Measurements from ENCODE around the gene OR13J1. TPM values are rescaled to one million over a fixed set of nuclear protein-coding genes. Genes with fewer than 3 reads are reported as not detected.
"Not testable (repeated sequence)": the region's sequence is repeated elsewhere in the genome, so short reads cannot be mapped to it uniquely, and the experiment has no call there.

Gene OR13J1, protein sequence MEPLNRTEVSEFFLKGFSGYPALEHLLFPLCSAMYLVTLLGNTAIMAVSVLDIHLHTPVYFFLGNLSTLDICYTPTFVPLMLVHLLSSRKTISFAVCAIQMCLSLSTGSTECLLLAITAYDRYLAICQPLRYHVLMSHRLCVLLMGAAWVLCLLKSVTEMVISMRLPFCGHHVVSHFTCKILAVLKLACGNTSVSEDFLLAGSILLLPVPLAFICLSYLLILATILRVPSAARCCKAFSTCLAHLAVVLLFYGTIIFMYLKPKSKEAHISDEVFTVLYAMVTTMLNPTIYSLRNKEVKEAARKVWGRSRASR
- total RNA-seq: not detected in 2 replicates

DNA sequence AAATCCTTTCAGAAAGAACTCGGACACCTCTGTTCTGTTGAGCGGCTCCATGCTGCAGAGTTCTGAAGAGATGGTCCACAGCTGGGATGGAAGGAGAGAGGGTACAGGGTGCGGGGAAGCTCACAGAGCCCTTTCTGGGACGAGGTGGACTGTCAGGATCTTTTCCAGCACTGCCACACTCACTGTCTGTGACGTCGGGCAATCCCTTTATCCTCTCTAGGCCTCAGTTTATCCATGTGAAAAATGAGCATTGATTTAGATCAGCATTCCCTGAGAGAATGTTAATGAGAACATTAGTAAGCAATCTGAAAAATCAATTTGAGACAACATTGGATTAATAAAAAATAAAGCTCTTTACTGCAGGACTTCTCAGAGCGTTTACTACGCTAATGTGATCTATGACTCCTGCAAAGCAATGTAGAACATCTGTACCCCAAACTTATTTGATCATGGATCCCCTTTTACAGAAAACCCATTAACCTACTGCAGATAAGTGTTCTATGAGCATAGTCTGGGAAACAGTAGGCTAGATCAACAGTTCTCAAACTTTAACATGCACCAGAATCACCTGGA is at the start of gene OR13J1:
OR13J1 (minus strand) TSS at position 51 of the 573 bp plus-strand sequence; CDS start at position 51, 0 bp downstream.
- intact Hi-C loops (cut with micrococcal nuclease): no loop called here

DNA sequence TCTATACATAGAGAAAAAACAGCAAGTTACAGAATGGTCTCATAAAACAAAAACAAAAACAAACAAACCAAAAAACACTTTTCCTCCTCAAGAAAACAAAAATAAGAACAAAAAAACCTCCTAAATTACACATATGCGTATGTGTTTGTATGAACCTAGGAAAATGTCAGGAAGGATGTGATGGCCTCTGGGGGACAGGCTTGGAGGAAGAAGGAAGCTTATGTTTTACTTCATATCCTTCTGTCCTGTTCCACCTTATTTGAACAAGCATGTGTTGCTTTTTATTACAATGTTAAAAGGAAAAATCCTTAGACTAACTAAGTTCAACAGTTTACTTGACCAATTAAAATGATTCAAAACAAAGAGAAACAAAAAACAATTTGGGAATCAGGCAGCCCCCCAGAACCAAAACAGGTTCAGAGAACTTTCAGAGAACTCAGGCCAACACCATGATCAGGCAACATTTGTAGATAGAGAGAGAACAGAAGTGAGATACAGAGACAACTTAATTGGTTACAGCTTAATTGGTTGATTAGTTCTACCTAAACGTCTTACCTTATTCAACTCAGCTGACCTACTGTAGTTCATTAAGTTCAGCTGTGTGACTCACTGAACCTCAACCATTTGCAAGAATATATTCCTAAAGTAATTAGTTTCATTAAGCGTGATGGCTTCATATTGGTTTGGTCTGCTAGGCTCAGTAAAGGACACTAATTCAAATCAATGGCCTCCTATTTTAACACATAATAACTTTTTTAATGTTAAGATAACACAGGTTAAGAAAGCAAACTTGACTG is 49.2 kb upstream of the OR13J1 start:
- intact Hi-C loops (cut with micrococcal nuclease): no loop called here

DNA sequence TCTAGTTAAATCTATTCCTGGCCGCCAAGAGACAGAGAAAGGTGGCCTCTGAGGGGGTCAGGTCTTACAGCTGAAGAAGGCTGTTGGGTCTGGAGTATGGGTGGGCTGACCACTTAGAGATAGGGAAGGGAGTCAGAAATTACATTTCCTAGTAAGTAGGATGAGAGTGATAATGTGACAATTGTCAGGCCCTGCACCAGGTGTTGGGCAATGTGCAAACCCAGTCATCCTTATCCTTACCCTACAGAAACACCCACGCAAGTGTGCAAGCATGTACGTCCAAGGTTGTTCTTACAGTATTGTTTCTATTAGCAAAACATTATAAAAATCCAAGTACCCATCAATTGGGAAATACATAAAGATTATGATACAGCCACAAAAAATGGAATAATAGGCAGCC is 48.6 kb upstream of the OR13J1 start:
- intact Hi-C loops (cut with micrococcal nuclease): no loop called here

DNA sequence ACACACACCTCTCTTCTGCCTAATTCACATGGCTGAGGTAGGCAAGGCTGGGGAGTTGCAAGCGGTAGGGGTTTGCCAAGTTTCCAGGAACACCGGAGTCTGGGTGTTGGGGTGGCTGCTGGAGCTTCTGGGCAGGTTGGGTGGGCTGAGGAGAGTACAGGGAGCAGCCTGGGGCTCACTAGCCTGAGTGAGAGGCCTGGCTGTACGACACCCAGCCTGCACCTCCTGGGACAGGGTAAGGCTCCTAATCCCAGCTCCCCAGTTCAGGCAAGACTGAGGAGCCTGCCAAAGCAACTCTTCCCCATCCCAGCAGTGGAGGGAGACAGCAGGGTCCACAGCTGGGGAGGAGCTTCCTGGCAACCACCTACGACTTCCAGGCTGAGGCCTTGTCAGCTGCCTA is 47.1 kb upstream of the OR13J1 start:
- intact Hi-C loops (cut with micrococcal nuclease): no loop called here

DNA sequence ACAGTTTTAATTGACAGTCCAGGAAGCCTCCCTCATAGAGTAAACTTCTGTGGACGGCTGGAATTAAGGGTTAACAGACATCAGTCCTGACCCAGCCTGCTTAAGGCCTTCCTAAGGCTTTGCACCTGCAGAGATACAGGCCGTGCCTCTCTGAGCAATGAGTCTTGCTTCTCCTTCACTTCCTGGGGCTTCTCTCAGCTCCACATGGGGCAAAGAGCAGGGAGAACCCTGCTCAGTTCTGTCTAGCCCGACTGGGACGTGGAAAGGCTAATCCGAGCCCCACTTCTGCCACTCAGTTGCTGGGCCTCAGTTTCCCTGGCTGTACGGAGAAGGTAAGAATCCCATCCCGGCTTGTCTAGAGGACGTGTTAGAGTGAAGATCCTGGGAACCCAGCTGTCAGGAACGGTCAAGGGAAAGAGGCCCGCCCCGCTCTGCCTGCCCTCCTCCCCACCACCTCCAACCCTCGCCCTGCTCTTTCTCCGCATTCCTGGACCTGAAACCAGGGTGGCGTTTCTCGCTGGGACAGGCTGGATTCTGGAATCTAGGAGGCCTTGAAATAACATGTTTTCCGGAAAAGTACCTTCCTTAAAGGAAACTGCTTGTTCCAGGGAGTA is 45.6 kb upstream of the OR13J1 start:
- intact Hi-C loops (cut with micrococcal nuclease): no loop called here

DNA sequence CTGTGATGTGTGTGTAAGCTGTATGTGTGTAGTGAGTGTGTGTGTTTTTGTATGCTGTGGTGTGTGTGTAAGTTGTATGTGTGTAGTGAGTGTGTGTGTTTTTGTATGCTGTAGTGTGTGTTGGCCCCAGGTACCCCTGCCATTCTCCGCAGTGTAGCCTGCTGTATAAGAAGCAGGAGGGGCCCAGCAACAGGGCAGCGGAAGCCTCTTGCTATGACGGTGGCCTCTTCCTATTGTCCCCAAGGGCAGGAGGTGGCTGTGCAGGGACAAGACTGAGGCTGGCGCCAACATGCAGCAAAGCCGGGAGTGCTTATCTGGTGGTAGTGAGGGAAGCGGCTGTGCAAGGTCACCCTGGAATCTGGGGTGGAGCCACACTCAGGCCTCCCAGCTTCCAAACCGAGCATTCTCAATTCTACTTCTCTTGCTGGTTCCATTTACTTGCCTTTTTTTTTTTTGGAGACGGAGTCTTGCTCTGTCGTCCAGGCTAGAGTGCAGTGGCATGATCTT is 44.2 kb upstream of the OR13J1 start:
- intact Hi-C loops (cut with micrococcal nuclease): no loop called here

DNA sequence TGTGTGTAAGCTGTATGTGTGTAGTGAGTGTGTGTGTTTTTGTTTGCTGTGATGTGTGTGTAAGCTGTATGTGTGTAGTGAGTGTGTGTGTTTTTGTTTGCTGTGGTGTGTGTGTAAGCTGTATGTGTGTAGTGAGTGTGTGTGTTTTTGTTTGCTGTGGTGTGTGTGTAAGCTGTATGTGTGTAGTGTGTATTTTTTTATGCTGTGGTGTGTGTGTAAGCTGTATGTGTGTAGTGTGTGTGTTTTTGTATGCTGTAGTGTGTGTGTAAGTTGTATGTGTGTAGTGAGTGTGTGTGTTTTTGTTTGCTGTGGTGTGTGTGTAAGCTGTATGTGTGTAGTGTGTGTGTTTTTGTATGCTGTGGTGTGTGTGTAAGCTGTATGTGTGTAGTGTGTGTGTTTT is 43.2 kb upstream of the OR13J1 start:
- intact Hi-C loops (cut with micrococcal nuclease): not testable (repeated sequence)

DNA sequence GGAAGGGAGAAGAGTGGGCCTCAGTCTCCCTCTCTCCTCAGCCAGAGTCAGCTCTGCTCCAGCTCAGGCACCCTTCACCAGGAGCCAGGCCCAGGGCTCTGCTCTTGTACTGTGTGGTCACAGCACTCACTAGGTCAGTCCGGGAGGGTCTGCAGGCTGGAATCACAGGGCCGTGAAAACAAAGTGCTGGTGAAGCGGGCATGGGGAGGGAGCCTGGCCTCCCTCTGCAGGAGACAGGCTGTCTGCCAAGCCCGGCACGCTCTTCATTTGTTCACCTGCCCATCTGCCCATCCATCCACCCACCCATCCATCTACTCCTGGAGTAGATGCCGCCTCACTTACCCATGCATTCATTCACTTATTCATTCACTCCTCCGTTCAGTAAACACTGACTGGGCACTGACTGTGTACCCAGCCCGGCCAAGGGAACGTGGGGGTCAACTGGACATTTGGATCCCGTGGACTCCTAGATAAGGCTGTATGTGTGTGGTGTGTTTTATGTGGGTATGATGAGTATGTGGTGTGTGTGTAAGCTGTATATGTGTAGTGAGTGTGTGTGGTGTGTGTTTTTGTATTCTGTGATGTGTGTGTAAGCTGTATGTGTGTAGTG is 42.7 kb upstream of the OR13J1 start:
- intact Hi-C loops (cut with micrococcal nuclease): no loop called here

DNA sequence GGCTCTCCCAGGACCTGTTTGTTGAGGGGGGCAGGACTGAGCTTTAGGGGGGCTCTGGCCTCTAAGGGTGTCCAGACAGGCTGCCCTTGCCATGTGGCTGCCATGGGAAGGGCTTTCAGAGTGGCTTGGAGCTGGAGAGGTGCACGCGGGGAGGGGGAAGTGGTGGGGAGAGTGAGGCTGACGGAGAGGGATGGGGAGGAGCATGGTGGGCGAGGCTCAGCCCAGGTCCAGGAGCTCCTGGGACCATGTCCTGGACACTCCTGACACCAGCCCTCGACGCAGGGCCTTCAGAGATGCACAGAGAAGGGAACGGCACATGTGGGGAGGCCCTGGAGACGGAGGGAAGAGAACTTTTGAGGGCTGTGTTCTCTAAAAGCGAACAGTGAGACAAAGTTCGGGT is 41.5 kb upstream of the OR13J1 start:
- intact Hi-C loops (cut with micrococcal nuclease): no loop called here

DNA sequence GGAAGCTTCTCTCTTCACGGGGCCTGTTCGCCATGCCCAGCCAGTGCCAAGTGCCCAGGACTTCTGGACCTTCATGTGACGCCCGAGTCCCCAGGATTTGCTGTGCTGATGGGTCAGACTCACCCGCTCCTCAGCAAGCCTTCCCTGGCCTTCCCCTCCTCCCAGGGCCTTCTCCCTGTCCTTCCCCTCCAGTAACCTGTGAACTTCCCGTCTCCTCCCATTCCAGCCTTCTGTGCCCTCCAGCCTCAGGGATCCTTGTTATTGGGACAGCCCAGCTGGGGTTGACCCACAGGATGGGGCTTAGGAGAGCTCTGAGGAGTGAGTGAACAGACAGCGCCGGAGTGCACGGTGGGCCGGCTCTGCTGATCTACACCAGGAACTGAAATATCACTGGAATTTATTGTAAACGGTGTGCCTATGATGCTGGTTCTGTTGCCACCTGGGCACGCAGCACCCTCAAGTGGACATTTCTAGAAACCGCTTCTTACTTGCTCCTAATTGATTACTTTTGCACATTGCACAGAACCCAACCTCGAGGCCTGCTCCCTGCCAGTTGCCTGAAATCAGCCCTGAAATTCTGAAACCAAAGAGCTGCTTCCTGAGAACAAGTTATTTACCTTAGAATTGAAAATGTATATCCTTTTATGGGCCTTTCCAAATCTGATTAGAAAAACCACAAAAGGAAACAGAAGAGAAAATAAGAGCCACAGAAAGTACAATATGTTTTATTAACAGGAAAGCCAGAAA is 40.6 kb upstream of the OR13J1 start:
- intact Hi-C loops (cut with micrococcal nuclease): no loop called here

DNA sequence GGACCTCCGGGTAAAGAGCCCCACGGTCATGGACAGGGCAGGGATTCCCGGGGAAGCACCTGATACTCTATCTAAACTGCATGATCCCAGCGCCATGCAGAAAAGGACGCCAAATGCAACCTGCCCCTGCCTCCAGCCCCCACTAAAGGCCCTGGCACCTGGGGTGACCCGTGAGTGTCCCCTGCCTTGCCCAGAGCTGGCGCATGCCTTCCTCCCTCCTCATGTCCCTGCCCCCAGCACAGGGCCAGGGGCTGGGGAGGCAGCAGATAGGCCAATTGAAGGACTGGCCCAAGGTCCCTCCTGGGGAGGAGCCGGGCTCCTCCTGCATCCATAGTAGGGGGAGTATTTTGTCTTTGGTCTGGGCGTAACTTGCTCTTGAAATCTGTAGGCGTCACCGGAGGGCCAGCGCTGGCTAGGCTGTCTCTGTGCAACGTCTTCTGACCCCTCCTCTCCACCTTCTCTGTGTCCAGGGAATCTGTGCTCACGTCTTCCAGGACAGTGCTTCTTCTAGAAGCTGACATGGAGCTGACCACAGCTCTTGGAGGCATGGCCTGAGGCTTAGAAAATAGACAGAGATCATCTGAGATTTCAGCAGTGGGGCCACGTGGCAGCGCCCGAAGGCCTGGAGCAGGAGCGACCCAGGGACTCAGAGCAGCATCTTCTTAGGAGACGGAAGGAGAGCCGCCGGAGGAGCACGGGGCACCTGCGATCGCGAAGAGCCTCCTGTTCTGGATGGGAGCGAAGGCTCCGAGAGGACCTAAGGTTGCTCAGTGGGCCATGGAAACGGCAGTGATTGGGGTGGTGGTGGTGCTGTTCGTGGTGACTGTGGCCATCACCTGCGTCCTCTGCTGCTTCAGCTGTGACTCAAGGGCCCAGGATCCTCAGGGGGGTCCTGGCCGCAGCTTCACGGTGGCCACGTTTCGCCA is 39.7 kb upstream of the OR13J1 start:
- intact Hi-C loops (cut with micrococcal nuclease): no loop called here

DNA sequence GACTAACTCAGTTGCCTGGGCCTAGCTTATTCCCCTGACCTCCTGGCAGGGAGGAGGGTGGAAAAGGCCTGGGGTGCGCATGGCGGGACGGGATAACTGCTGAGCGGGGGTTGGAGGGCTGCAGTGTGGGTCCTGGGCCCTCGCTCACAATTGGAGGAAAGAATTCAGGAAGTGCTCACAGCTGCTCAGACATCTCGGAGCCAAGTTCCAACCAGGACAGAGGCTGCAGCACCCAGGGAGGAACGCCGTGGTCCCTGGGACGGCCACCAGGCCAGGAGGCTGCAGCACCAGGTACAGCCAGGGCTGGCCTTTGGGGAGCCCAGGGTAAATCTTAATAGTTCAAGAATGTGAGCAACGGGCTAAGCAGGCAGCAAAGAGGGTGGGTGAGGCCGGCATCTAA is 39.1 kb upstream of the OR13J1 start, which contains the start of gene SPAAR:
SPAAR (plus strand) TSS at position 217 of the 400 bp plus-strand sequence. CDS start 974 bp downstream, outside the sequence.
- intact Hi-C loops (cut with micrococcal nuclease): no loop called here

DNA sequence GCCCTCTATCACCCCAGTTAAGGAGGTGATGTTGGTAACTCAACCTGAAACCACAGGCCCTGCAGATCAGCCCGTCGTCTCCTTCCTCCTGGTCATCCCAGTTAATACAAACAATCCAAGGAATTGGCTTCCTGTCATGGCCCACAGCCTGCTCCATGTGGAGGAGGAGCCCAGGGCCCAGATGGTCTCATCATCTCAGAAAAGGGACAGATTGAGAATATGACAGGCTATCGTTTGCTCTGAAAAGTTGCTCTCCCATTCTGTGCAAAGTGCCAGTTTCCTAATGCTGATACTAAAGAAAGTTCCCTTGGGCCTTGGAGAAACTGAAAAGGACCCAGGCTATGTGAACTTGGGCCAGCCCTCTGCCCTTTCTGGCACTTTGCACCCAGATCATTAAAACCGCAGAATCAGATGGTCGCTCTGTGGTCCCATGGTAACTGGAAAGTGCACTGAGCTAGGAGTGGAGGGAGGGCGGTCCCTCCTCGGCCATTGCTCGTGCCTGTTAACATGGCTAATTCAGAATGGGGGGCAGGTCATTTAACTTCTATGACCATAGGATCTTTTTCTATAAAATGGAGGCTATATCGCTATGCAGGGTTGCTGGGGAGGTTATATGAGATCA is 38.4 kb upstream of the OR13J1 start:
- intact Hi-C loops (cut with micrococcal nuclease): no loop called here

DNA sequence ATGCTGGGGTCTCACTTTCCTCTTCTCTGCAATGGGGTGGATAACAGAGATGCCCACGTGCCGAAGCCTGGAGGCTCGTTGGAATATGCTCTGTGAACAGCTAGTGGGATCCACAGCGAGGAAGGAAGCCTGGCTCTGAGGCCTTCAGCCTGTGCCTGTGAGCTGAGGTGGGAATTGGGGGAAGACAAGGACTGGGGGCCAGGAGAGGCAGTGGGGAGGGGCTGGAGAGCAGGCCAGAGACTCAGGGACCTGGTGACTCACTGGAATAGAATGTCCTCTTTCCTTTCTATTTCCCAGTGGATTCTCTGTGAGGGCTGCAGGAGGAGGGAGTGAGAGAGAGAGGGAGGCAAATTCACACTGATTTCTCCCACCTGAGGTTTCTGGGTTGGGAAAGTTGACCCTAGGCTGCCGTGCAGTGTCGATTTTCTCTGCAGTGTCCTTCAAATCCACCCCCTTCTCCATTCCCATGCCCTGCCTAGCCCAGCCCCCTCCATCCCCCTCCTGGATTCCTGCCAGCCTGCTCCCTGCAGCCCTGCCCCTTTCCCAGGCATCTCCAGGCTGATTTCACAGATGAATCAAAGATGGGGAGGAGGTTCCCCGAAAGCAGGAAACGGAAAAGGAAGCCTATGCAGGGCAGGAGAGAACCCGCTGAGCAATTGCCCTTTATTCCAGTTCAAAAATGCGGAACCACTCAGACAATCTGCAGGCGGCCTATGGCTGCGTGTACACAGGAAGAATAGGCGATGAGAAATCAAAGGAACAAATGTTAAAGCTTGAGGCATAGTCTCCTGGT is 37.7 kb upstream of the OR13J1 start:
- intact Hi-C loops (cut with micrococcal nuclease): no loop called here

DNA sequence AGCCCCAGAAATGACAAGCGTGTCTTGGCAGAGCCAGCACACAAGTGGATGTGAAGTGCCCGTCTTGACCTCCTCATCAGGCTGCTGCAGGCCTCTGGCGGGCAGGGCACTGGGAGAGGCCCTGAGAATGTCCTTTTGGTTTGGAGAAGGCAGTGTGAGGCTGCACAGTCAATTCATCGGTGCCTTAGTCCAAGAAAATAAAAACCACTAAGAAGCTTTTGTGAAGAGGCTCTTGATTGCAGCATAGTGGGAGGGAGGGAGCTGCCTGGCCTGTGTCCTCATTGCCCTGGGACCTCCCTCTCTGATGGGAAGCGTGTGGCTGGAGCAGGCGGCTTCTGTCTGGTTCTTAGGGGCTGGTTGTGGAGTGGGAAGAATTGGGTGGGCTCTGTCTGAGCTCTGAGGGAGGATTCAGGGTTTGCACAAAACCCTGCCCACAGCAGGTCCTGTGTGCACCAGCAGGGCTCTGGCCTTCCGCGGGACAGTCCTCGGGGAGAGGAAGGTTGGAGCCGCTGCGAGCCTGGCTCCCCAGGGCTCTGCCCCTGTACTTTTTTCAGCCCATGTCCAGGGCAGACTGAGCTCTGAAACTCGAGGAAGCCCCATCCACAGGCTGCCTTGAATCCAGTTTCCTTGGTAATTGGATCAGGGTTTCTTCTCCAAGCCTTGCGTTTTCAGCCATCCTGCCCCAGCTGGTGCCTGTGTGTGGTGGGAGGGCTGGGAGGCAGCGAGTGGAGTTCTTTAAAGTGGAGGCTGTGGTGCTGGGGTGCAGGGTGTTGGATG is 36.9 kb upstream of the OR13J1 start:
- intact Hi-C loops (cut with micrococcal nuclease): no loop called here

DNA sequence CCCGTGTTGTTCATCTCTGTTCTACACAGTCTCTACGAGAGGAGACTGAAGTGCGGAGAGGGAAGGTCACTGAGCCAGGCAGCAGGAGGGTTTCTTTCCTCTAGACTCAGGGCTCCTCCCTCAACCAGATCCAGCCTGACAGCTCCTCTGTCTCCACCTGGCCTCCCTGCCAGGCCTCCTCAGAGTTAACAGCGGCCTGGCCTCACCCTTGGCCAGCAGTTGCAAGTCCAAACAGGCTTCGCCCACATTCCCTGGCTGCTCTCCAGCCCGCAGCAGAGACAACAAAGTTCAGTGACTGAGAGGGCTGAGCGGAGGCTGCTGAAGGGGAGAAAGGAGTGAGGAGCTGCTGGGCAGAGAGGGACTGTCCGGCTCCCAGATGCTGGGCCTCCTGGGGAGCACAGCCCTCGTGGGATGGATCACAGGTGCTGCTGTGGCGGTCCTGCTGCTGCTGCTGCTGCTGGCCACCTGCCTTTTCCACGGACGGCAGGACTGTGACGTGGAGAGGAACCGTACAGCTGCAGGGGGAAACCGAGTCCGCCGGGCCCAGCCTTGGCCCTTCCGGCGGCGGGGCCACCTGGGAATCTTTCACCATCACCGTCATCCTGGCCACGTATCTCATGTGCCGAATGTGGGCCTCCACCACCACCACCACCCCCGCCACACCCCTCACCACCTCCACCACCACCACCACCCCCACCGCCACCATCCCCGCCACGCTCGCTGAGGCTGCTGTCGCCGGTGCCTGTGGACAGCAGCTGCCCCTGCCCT is 35.9 kb upstream of the OR13J1 start, which contains the start of gene HRCT1:
HRCT1 (plus strand) TSS at position 291 of the 768 bp plus-strand sequence; CDS start at position 377, 86 bp downstream.
- intact Hi-C loops (cut with micrococcal nuclease): no loop called here
